IPS-18c (cell line): Measurements from ENCODE around the gene NMUR1.
"Not testable (repeated sequence)": the region's sequence is repeated elsewhere in the genome, so short reads cannot be mapped to it uniquely, and the experiment has no call there.

Experiments used
- H3K4me3 ChIP-seq: 2 replicates; pipeline ENCODE4 v1.7.0; 2013; ENCODE audit warnings: low read depth, mild to moderate bottlenecking, low read length, moderate library complexity; ENCODE audit not compliant: insufficient read depth
- H3K9me3 ChIP-seq: one replicate; pipeline ENCODE4 v1.6.1; 2013; ENCODE audit warnings: mild to moderate bottlenecking, low read length, moderate library complexity; ENCODE audit not compliant: control insufficient read depth, insufficient read depth

Gene NMUR1

DNA sequence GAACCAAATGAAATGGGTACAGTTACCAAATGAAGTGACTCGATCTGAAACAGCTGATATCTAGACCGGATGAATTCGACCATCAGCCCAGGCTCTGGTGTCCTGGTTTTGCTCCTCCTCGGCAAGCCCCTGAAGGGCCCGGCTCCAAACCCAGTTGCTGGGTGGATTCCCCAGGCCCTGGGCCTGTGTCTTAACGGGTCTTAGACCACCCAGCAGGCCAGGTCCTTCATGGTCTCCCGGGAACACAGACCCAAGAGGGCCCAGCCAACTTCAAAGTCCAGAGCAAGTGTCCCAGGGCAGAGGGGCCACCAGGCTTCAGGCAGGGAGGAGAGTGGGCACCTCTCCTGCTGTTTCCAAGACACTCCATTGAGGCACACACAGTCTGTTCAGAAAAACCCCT lies 26.7 kb upstream of the NMUR1 start:
- Histone ChIP-seq H3K9me3 (no peaks in the 10 kb centered on the region), H3K4me3 (no peak overlapping the region)

- H3K4me3 ChIP-seq, H3K9me3 ChIP-seq: not testable (repeated sequence)
Measured at GRCh38 chr2:231556496-231556895, 26.3 kb upstream of the NMUR1 start.

DNA sequence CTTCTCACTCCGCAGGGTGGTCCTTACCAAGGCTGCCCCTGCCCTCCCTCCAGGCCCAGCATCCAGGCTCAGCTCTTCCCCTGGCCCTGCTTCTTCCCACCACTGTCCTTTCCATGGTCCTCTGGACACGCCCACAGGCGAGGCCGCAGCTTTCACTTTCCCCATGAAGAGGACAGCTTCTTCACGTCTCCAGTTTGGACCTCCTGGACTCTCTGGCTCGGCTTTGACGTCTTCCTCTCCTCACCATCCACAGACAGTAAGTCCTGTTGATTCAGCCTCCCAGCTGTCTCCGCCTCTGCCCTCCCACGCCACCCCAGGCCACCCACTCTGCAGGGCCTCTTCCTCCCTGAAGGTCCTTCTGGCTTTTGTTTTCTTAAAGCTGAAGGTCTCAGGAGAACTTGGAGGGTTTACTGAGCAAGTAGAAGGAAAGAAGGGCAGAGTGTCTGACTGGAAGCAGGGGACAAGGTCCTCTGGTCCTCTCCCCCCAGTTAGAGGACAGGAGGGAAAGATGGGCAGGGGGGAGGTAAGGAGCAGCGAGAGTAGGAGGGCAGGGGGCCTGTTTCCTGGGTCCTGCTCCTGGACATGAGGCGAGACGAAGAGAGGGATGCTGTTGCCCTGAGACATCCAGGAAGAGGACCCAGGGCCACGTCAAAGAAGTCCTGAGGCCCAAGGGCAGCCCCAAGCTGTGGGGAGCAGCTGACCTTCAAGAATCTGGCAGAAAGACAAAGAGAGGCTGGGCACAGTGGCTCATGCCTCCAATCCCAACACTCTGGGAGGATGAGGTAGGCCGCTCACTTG lies 24.7 kb upstream of the NMUR1 start:
- Histone ChIP-seq H3K4me3 (no peak overlapping the region), H3K9me3 (peaks cover 4% of the 10 kb centered on the region)

DNA sequence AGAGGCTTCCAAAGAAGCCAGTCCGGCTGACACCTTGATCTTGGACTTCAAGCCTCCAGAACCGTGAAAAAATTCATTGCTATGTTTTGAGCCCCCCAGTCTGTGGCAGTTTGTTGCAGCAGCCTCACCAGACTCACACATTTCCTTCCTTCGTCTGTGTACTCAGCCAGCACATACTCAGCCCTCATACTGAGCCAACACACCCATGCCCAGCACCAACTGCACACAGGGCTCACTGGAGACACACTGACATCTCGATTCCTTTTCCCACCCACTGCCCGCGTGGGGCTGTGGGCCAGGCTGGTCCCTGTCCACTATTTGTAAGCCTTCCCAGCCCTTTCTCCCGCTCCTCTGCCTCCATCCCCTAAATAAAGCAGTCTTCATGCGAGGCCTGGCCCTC lies 24.1 kb upstream of the NMUR1 start:
- Histone ChIP-seq H3K4me3 (no peak overlapping the region), H3K9me3 (peaks cover 4% of the 10 kb centered on the region)

DNA sequence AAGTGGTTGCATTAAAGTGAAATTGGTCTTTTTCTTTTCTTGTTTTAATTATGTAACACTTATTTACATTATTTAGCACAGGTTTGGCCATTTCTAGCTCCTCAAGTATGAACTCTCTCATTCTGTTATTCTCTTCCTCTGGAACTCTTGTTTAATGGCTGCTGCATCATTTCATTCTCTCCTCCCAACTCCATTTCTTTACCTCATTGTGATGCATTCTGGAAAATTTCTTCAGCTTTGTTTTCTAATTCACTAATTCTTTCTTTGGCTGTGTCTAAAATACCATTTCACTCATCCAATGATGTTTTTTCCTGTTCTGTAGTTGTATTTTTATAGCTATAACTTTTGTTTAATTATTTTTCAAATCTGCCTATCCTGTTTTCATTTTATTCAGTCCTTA lies 22.5 kb upstream of the NMUR1 start:
- H3K4me3 ChIP-seq = no peak overlapping the region
- peaks cover 4% of the 10 kb centered on the region for H3K9me3 ChIP-seq

- H3K4me3 ChIP-seq = no peak overlapping the region
Measured at GRCh38 chr2:231549446-231550239, 19.4 kb upstream of the NMUR1 start.

GRCh38 chr2:231548752-231549151 lies 18.5 kb upstream of the NMUR1 start:
- Histone ChIP-seq H3K9me3 (peaks cover 4% of the 10 kb centered on the region), H3K4me3 (no peak overlapping the region)

More at GRCh38 chr2:231549446-231550239, 19.4 kb upstream of the NMUR1 start:
- H3K9me3 ChIP-seq = peaks cover 4% of the 10 kb centered on the region

DNA sequence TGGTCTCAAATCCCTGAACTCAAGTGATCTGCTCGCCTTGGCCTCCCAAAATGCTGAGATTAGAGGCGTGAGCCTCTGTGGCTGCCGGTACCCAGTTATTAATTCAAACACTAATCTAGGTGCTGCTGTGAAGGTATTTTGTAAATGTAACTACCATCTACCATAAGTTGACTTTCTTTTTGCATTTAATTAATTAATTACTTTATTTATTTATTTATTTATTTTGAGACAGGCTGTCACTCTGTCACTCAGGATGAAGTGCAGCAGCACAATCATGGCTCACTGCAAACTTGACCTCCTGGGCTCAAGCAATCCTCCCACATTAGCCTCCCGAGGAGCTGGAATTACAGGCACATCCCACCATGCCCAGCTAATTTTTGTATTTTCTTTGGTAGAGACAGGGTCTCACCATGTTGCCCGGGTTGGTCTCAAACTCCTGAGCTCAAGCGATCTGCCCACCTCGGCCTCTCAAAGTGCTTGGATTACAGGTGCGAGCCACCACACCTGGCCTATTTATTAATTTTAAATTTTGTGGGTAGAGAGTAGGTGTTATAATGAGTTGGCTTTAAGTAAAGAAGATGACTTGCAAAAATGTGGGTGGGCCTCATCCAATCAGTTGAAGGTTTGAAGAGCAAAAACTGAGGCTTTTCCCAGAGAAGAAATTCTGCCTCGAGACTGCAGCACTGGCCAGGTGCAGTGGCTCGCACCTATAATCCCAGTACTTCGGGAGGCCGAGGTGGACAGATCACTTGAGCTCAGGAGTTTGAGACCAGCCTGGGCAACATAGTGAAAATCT lies 17.3 kb upstream of the NMUR1 start:
- Histone ChIP-seq H3K4me3 (no peak overlapping the region), H3K9me3 (peaks cover 4% of the 10 kb centered on the region)

GRCh38 chr2:231546014-231546715 lies 15.9 kb upstream of the NMUR1 start:
- no peak overlapping the region for H3K4me3 ChIP-seq
- no peaks in the 10 kb centered on the region for H3K9me3 ChIP-seq

DNA sequence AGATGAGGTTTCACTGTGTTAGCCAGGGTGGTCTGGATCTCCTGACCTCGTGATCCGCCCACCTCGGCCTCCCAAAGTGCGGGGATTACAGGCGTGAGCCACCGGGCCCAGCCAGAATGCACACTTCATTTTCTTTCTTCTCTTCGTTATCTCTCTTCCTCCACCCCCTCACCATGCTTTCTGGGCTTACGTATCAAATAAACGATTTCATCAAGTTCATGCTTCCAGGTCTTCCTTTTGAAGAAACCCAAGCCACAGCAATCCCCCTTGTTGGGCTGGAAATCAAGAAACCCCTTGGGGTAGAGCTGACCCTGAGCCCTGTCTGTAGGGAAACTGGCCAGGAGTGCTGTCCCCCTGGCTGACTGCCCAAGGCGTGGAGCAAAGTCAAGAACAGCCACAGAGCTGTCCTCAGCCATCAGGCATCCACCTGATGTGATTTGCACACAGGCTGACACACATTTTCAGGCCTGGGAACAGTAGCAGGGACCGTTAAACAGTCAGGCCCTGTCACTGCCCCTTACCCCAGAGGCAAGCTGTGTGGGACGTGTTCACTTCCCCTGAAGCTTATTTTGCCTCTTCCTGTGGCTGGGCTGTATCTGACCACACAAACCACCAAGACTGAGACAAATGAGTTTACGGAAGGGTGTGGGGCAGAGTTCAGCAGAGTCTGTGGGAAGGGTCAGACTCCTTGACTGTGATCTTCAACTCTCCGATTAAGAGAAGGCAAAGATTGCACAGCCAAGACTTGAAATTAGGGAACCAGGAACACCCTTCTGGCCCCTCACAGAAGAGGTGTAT lies 15.1 kb upstream of the NMUR1 start:
- H3K9me3 ChIP-seq = no peaks in the 10 kb centered on the region
- no peak overlapping the region for H3K4me3 ChIP-seq

- Histone ChIP-seq H3K4me3 (no peak overlapping the region), H3K9me3 (no peaks in the 10 kb centered on the region)
Measured at GRCh38 chr2:231542136-231542535, 11.9 kb upstream of the NMUR1 start.

DNA sequence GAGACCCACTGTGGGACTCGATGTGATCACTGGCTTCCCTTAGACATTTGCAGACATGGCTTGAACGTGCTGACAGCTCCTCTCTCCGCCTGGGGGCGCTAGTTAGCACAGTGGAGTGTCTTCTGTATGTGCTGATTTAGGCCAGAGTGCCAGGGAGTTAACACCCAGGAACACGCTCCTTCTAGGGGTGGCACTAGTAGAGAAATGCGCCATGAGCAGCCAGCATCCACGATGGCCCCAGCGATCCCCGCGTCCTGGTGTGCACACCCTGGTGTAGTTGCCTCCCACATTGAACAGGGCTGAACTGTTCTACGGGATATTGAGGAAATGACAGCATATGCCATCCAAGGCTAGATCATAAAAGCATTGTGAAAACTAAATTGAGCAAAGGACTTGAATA lies 11.4 kb upstream of the NMUR1 start:
- H3K9me3 ChIP-seq = no peaks in the 10 kb centered on the region
- no peak overlapping the region for H3K4me3 ChIP-seq

- Histone ChIP-seq H3K4me3 (no peak overlapping the region), H3K9me3 (no peaks in the 10 kb centered on the region)
Measured at GRCh38 chr2:231539991-231540390, 9.7 kb upstream of the NMUR1 start.

- Histone ChIP-seq H3K9me3 (no peaks in the 10 kb centered on the region), H3K4me3 (no peak overlapping the region)
Measured at GRCh38 chr2:231535961-231536360, 5.7 kb upstream of the NMUR1 start.

- peaks cover 3% of the 10 kb centered on the region for H3K9me3 ChIP-seq
- no peak overlapping the region for H3K4me3 ChIP-seq
Measured at GRCh38 chr2:231533777-231534125, 3.5 kb upstream of the NMUR1 start.

DNA sequence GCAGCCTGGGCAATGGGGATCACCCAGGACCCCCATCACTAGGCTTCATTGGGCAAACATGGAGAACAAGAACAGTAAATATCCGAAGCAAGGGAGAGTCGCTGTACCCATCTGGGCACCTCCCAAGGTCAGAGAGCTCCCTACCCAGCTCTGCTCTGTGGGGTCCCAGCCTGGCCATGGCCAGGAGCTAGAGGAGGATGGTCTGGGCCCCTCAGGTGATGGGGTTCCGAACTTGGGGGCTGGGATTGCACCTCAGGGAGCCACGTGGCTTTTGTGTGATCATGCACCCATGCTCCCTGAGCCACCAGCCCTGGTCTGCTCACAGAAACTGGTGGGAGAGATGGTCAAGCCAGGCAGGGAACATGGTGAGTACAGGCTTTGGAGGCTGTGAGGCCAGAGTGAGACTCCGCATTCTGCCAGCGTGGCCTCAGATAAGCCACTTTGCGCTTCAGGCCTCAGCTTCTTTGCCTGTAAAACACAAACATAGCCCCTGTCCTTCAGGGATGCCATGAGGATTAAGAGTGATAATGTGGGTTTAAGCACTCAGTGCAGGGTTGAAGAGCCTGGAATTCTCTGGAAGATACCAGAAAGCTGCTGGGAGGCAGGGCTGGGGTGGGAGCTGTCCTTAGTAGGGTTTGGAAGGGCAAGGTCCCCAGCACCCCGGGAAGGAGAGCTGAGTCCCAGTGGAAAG lies 3.0 kb upstream of the NMUR1 start:
- peaks cover 3% of the 10 kb centered on the region for H3K9me3 ChIP-seq
- H3K4me3 ChIP-seq = no peak overlapping the region
